Activated CD8-positive, alpha-beta memory T cell treated with anti-CD3 and anti-CD28 coated beads for 24 hours (primary cell): ENCODE data around the gene BRPF3.
"Not testable (repeated sequence)": the region's sequence is repeated elsewhere in the genome, so short reads cannot be mapped to it uniquely, and the experiment has no call there.

Experiments used
- DNase-seq: peaks from one replicate; pipeline ENCODE4 v3.0.0-alpha.2; 2020

Gene BRPF3

GRCh38 chr6:36200998-36201596, 4.6 kb downstream of the BRPF3 start:
- DNase-seq = no peak

- no peak for DNase-seq
Measured at GRCh38 chr6:36201612-36202011, 5.1 kb downstream of the BRPF3 start.

GRCh38 chr6:36202101-36202500, 5.6 kb downstream of the BRPF3 start:
- no peak for DNase-seq

- peak; percentile 64 for DNase-seq
Measured at GRCh38 chr6:36204068-36204753, 7.7 kb downstream of the BRPF3 start.

- no peak for DNase-seq
Measured at GRCh38 chr6:36207155-36207554, 10.6 kb downstream of the BRPF3 start.

GRCh38 chr6:36209606-36210005, 13.1 kb downstream of the BRPF3 start:
- DNase-seq = no peak

- DNase-seq = no peak
Measured at GRCh38 chr6:36210182-36210581, 13.6 kb downstream of the BRPF3 start.

GRCh38 chr6:36210886-36211595, 14.5 kb downstream of the BRPF3 start:
- DNase-seq = no peak

GRCh38 chr6:36216559-36216958, 20.0 kb downstream of the BRPF3 start:
- DNase-seq = no peak

- DNase-seq = no peak
Measured at GRCh38 chr6:36217188-36217587, 20.6 kb downstream of the BRPF3 start.

GRCh38 chr6:36217946-36218345, 21.4 kb downstream of the BRPF3 start:
- no peak for DNase-seq

- not testable (repeated sequence) for DNase-seq
Measured at GRCh38 chr6:36218516-36218915, 22.0 kb downstream of the BRPF3 start.

GRCh38 chr6:36219081-36219480, 22.5 kb downstream of the BRPF3 start:
- no peak for DNase-seq

- DNase-seq = no peak
Measured at GRCh38 chr6:36220226-36220625, 23.7 kb downstream of the BRPF3 start.

GRCh38 chr6:36221674-36222073, 25.1 kb downstream of the BRPF3 start:
- no peak for DNase-seq

GRCh38 chr6:36222924-36223323, 26.4 kb downstream of the BRPF3 start:
- peak; percentile 4 for DNase-seq

GRCh38 chr6:36223706-36224105, 27.2 kb downstream of the BRPF3 start:
- DNase-seq = no peak

GRCh38 chr6:36224918-36225461, 28.4 kb downstream of the BRPF3 start:
- peak; percentile 52 for DNase-seq

GRCh38 chr6:36226438-36227047, 30.0 kb downstream of the BRPF3 start:
- DNase-seq = peak; percentile 3

GRCh38 chr6:36227379-36228228, 31.1 kb downstream of the BRPF3 start:
- DNase-seq = no peak

- DNase-seq = peak; percentile 43
Measured at GRCh38 chr6:36229223-36229622, 32.7 kb downstream of the BRPF3 start.

GRCh38 chr6:36230371-36230770, 33.8 kb downstream of the BRPF3 start:
- DNase-seq = peak; percentile 47
